ENCODE data around the gene BMP8A. TPM values are rescaled to one million over a fixed set of nuclear protein-coding genes. Genes with fewer than 3 reads are reported as not detected.
"Not testable (repeated sequence)": the region's sequence is repeated elsewhere in the genome, so short reads cannot be mapped to it uniquely, and the experiment has no call there.

BMP8A gene
- total RNA-seq, 1 experiment from 2014 or later, result 0.54 TPM

DNA sequence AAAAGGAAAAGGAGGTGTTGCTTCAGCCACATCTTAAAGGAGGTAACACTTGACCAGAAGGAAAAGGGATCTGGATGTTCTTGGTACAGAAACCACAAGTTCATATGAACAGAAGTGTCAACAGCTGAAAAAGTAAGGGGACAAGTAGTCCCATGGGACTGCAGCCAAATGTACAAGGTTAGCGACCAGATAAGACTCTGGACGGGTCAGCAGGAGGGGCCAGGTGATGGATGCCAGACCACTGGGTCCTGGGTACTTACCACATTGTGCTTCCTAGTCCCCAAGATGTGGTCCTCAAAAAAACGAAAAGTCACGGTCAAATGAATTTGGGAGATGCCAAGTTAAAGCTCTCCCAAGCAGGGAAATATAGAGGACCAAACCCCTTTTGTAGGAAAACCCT, 16.6 kb upstream of the BMP8A start:
- TF ChIP-seq, protein P1, sequence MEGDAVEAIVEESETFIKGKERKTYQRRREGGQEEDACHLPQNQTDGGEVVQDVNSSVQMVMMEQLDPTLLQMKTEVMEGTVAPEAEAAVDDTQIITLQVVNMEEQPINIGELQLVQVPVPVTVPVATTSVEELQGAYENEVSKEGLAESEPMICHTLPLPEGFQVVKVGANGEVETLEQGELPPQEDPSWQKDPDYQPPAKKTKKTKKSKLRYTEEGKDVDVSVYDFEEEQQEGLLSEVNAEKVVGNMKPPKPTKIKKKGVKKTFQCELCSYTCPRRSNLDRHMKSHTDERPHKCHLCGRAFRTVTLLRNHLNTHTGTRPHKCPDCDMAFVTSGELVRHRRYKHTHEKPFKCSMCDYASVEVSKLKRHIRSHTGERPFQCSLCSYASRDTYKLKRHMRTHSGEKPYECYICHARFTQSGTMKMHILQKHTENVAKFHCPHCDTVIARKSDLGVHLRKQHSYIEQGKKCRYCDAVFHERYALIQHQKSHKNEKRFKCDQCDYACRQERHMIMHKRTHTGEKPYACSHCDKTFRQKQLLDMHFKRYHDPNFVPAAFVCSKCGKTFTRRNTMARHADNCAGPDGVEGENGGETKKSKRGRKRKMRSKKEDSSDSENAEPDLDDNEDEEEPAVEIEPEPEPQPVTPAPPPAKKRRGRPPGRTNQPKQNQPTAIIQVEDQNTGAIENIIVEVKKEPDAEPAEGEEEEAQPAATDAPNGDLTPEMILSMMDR (IDR thresholded peaks at IDR 0.05), result no peak
- TF ChIP-seq REST (IDR thresholded peaks at IDR 0.05; ENCODE audit: insufficient read depth in 1 of 2, low read depth in 2 of 2, low read length in 1 of 2) (no peak), POLR2AphosphoS5 (IDR thresholded peaks at IDR 0.05; ENCODE audit: low read depth, low read length) (no peak), TCF7L2 (IDR thresholded peaks at IDR 0.05; ENCODE audit: low read depth, low read length) (no peak), SIN3A (IDR thresholded peaks at IDR 0.05; ENCODE audit: borderline replicate concordance, insufficient read depth, low read depth, low read length) (no peak)
- no peak for ATAC-seq
- Histone ChIP-seq H3K9me3 (ENCODE audit: control insufficient read depth, insufficient read depth, low read depth, low read length) (no peaks in the 10 kb centered on the region), H3K4me1 (ENCODE audit: control insufficient read depth, insufficient read depth, low read length) (no peaks in the 10 kb centered on the region), H3K4me3 (ENCODE audit: low read depth in 2 of 2, low read length in 2 of 2) (no peak overlapping the region), H3K36me3 (ENCODE audit: control insufficient read depth, insufficient read depth, low read length) (peaks cover 42% of the 10 kb centered on the region), H3K27me3 (ENCODE audit: control insufficient read depth, insufficient read depth, low read length) (no peaks in the 10 kb centered on the region), H3K27ac (ENCODE audit: low read length) (no peak overlapping the region)
- in situ Hi-C loops (cut with HindIII; ENCODE audit: low pct_unique_long_range_greater_than_20kb, low sequenced_read_pairs) (no loop called here), intact Hi-C loops (cut with micrococcal nuclease; ENCODE audit: unreplicated experiment) (no loop called here)
- no peak for DNase-seq (ENCODE audit: low read depth, low spot score)
- no TSS peak for BruUV-seq (replicated peaks)
- POLR2A ChIA-PET, result no interaction called here
- CTCF ChIA-PET, result no interaction called here

DNA sequence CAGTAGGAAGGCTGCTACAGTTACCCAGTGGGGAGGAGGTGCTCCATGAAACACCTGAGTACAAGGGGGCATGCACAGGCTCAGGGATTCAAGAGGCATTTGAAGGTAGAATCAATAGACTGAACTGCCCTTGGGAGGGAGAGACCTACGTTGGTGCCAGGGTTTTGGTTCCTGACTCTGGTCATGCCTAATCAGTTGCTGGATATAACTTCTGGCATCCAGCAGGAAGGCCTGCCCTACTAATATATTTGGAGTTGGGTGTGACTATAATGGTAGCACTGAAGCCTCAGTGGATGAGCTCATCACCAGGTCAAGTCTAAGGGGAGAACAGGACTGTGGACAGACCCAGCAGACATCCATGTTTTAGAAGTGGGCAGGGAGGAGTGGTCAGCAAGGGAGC, 15.9 kb upstream of the BMP8A start:
- intact Hi-C loops (cut with micrococcal nuclease; ENCODE audit: unreplicated experiment); H3K27ac ChIP-seq (ENCODE audit: low read length); H3K9me3 ChIP-seq (ENCODE audit: control insufficient read depth, insufficient read depth, low read depth, low read length); H3K4me1 ChIP-seq (ENCODE audit: control insufficient read depth, insufficient read depth, low read length); in situ Hi-C loops (cut with HindIII; ENCODE audit: low pct_unique_long_range_greater_than_20kb, low sequenced_read_pairs); CTCF ChIA-PET; BruUV-seq (replicated peaks); DNase-seq (ENCODE audit: low read depth, low spot score); POLR2A ChIA-PET; H3K27me3 ChIP-seq (ENCODE audit: control insufficient read depth, insufficient read depth, low read length); ATAC-seq; H3K4me3 ChIP-seq (ENCODE audit: low read depth in 2 of 2, low read length in 2 of 2): not testable (repeated sequence)
- peaks cover 38% of the 10 kb centered on the region for H3K36me3 ChIP-seq (ENCODE audit: control insufficient read depth, insufficient read depth, low read length)

GRCh38 chr1:39478126-39478915, 13.1 kb upstream of the BMP8A start:
- Histone ChIP-seq H3K9me3 (ENCODE audit: control insufficient read depth, insufficient read depth, low read depth, low read length) (no peaks in the 10 kb centered on the region), H3K27me3 (ENCODE audit: control insufficient read depth, insufficient read depth, low read length) (no peaks in the 10 kb centered on the region), H3K27ac (ENCODE audit: low read length) (no peak overlapping the region), H3K4me1 (ENCODE audit: control insufficient read depth, insufficient read depth, low read length) (no peaks in the 10 kb centered on the region), H3K36me3 (ENCODE audit: control insufficient read depth, insufficient read depth, low read length) (peaks cover 21% of the 10 kb centered on the region), H3K4me3 (ENCODE audit: low read depth in 2 of 2, low read length in 2 of 2) (no peak overlapping the region)
- POLR2A ChIA-PET, result no interaction called here
- no peak for DNase-seq (ENCODE audit: low read depth, low spot score)
- no TSS peak for BruUV-seq (replicated peaks)
- no peak for TF ChIP-seq REST (IDR thresholded peaks at IDR 0.05; ENCODE audit: insufficient read depth in 1 of 2, low read depth in 2 of 2, low read length in 1 of 2)
- no peak for TF ChIP-seq TCF7L2 (IDR thresholded peaks at IDR 0.05; ENCODE audit: low read depth, low read length)
- TF ChIP-seq, protein P1 (IDR thresholded peaks at IDR 0.05), result no peak
- no peak for TF ChIP-seq POLR2AphosphoS5 (IDR thresholded peaks at IDR 0.05; ENCODE audit: low read depth, low read length)
- no peak for TF ChIP-seq SIN3A (IDR thresholded peaks at IDR 0.05; ENCODE audit: borderline replicate concordance, insufficient read depth, low read depth, low read length)
- in situ Hi-C loops (cut with HindIII; ENCODE audit: low pct_unique_long_range_greater_than_20kb, low sequenced_read_pairs) (no loop called here), intact Hi-C loops (cut with micrococcal nuclease; ENCODE audit: unreplicated experiment) (no loop called here)
- CTCF ChIA-PET, result no interaction called here
- no peak for ATAC-seq

Measured in Panc1 (cell line).